HepG2 (cell line): ENCODE results near the gene ILRUN. TPM values are rescaled to one million over a fixed set of nuclear protein-coding genes. Genes with fewer than 3 reads are reported as not detected.

ENCODE experiments used
- ARNT ChIP-seq: fragments of 450-650 bp; IDR thresholded peaks from 2 replicates; pipeline ENCODE4 v1.6.1; 2017
- FOXA1 ChIP-seq, 2 experiments: fragments of 450-650 bp in 1 of 2; sonication (generic) in 1 of 2; formaldehyde crosslinking in 1 of 2; IDR thresholded peaks; 2 replicates each; pipeline versions ENCODE4 v1.4.0 to v1.6.1; 2016 to 2020; ENCODE audit warnings: missing genetic modification reagents in 1 of 2
- GABPA ChIP-seq, 2 experiments: IDR thresholded peaks; 2 replicates each; pipeline ENCODE4 v1.6.1; 2011 to 2016; ENCODE audit warnings: low read depth in 2 of 2, low read length in 1 of 2, missing biosample characterization in 1 of 2, missing genetic modification characterization in 1 of 2
- GATAD1 ChIP-seq: IDR thresholded peaks from 2 replicates; pipeline ENCODE4 v1.6.1; 2016; ENCODE audit warnings: missing genetic modification reagents, missing compliant biosample characterization
- HOXA7 ChIP-seq: sonication (generic); formaldehyde crosslinking; IDR thresholded peaks from 2 replicates; pipeline ENCODE4 v1.8.1; 2022; ENCODE audit warnings: mild to moderate bottlenecking, missing genetic modification reagents, moderate library complexity
- KAT7 ChIP-seq: IDR thresholded peaks from 2 replicates; pipeline ENCODE4 v1.6.1; 2018; ENCODE audit warnings: borderline replicate concordance, missing compliant biosample characterization
- KDM5B ChIP-seq: sonication (generic); formaldehyde crosslinking; IDR thresholded peaks from 2 replicates; pipeline ENCODE4 v1.4.0; 2020; ENCODE audit warnings: missing genetic modification reagents, mild to moderate bottlenecking, borderline replicate concordance
- KMT2A ChIP-seq: sonication (generic); formaldehyde crosslinking; IDR thresholded peaks from 2 replicates; pipeline ENCODE4 v1.4.0; 2020; ENCODE audit warnings: missing genetic modification reagents
- MAF1 ChIP-seq: sonication (generic); formaldehyde crosslinking; IDR thresholded peaks from 2 replicates; pipeline ENCODE4 v1.5.0; 2020; ENCODE audit warnings: missing genetic modification reagents, borderline replicate concordance
- SALL1 ChIP-seq: sonication (generic); formaldehyde crosslinking; IDR thresholded peaks from 2 replicates; pipeline ENCODE4 v1.8.0; 2022; ENCODE audit warnings: mild to moderate bottlenecking, missing genetic modification reagents
- SP2 ChIP-seq: sonication (generic); formaldehyde crosslinking; IDR thresholded peaks from 2 replicates; pipeline ENCODE4 v1.5.1; 2020; ENCODE audit warnings: mild to moderate bottlenecking, missing genetic modification reagents
- ZBTB20 ChIP-seq: sonication (generic); formaldehyde crosslinking; IDR thresholded peaks from 2 replicates; pipeline ENCODE4 v1.8.1; 2023; ENCODE audit warnings: missing genetic modification reagents, low read depth, mild to moderate bottlenecking, borderline replicate concordance
- ZBTB7B ChIP-seq: sonication (generic); formaldehyde crosslinking; IDR thresholded peaks from 2 replicates; pipeline ENCODE4 v1.4.0; 2020; ENCODE audit warnings: missing genetic modification reagents
- ZNF432 ChIP-seq: sonication (generic); formaldehyde crosslinking; IDR thresholded peaks from 2 replicates; pipeline ENCODE4 v1.5.0; 2020; ENCODE audit warnings: missing genetic modification reagents, mild to moderate bottlenecking, borderline replicate concordance
- ZNF782 ChIP-seq: sonication (generic); formaldehyde crosslinking; IDR thresholded peaks from 2 replicates; pipeline ENCODE4 v1.4.0; 2020; ENCODE audit warnings: missing genetic modification reagents, mild to moderate bottlenecking, borderline replicate concordance
- polyA plus RNA-seq, 8 experiments: library from polyadenylated mRNA; depleted of rRNA in 3 of 8; stranded (reverse) in 7 of 8; unstranded in 1 of 8; fragments of >200 nt; fragmentation: Illumina TruSeq in 4 of 8; extraction: Trizol in 4 of 8; gene quantifications; 2 replicates each; pipeline versions ENCODE4 v1.2.1 to v1.2.3, GENCODE V29; 2011 to 2016; ENCODE audit warnings: low read depth in 4 of 8, missing spikeins in 1 of 8, mixed read lengths in 1 of 8; ENCODE audit not compliant: insufficient read depth in 1 of 8
- total RNA-seq, 5 experiments: library from RNA; depleted of rRNA; stranded (reverse); fragments of >200 nt; fragmentation: Illumina TruSeq; extraction: Trizol; gene quantifications; 2 replicates each; pipeline ENCODE4 v1.2.3, GENCODE V29; 2016; ENCODE audit warnings: low read depth in 1 of 5
- TF ChIP-seq, protein P1 (sequence below), 2 experiments: sonication (generic) in 1 of 2; formaldehyde crosslinking in 1 of 2; IDR thresholded peaks; 2 replicates each; pipeline versions ENCODE4 v1.5.1 to v1.6.1; 2011 to 2020; ENCODE audit warnings: borderline replicate concordance in 1 of 2, low read depth in 1 of 2, low read length in 1 of 2, mild to moderate bottlenecking in 1 of 2, missing genetic modification reagents in 1 of 2, moderate library complexity in 1 of 2
- TF ChIP-seq, protein P2 (sequence below): sonication (generic); formaldehyde crosslinking; IDR thresholded peaks from 2 replicates; pipeline ENCODE4 v1.5.0; 2020; ENCODE audit warnings: missing genetic modification reagents, mild to moderate bottlenecking, borderline replicate concordance
- TF ChIP-seq, protein P3 (sequence below), 2 experiments: fragments of 450-650 bp in 1 of 2; sonication (generic) in 1 of 2; formaldehyde crosslinking; IDR thresholded peaks; 2 replicates each; pipeline versions ENCODE4 v1.5.0 to v1.8.0; 2020 to 2022; ENCODE audit warnings: mild to moderate bottlenecking in 1 of 2, missing genetic modification reagents in 1 of 2
- TF ChIP-seq, protein P4 (sequence below): sonication (generic); formaldehyde crosslinking; IDR thresholded peaks from 2 replicates; pipeline ENCODE4 v1.4.0; 2020; ENCODE audit warnings: missing genetic modification reagents, borderline replicate concordance
- TF ChIP-seq, protein P5 (sequence below): sonication (generic); formaldehyde crosslinking; IDR thresholded peaks from 2 replicates; pipeline ENCODE4 v1.5.1; 2020; ENCODE audit warnings: missing genetic modification reagents, mild to moderate bottlenecking, borderline replicate concordance

ILRUN gene
- total and polyA plus RNA-seq, 2 of the 13 experiments (the other 11 are each of a cell fraction or from before 2014, with no cell fraction given): 45.5 to 66.6 TPM

DNA sequence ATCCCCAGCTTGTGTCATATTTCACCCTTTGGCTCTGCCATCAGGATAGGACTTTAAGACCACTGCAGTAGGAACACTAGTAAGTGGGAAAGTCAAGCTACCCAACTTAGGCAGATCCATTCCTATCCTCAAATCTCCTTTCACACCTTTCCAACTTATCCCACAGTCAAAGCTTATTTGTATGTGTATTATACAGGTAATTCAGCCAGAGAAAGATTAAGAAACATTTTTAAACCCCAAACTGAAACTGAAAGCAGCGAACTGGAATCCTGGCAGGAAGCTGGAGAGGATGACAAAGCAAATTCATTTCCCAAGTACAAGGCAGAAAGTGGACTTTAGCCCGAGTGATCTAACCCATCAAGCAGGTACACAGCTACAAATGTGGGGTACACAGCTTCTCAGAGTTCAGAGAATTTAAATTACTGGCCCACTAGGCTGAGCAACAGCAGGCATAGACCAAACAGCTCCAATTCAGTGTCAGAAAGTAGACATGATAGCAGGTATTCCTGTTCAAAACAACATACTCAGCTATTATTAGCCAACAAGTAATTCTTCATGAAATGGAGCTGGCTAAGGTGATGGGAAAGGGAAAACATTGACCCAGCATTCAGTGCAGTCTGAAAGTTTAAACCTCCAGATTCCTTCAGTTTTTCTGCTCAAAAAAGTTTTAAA is 39.1 kb downstream of the ILRUN start (continued):
- TF ChIP-seq, protein P1, sequence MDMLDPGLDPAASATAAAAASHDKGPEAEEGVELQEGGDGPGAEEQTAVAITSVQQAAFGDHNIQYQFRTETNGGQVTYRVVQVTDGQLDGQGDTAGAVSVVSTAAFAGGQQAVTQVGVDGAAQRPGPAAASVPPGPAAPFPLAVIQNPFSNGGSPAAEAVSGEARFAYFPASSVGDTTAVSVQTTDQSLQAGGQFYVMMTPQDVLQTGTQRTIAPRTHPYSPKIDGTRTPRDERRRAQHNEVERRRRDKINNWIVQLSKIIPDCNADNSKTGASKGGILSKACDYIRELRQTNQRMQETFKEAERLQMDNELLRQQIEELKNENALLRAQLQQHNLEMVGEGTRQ (IDR thresholded peaks at IDR 0.05; ENCODE audit: low read depth, low read length): no peak
- TF ChIP-seq, protein P1 (CRISPR knock-in tag; IDR thresholded peaks at IDR 0.05; ENCODE audit: borderline replicate concordance): no peak
- TF ChIP-seq ZBTB7B (no peak), GATAD1 (CRISPR knock-in tag) (peak; percentile 65), KMT2A (CRISPR knock-in tag) (peak; percentile 74), SALL1 (peak; percentile 77; the same call in 1 of the 2 replicates), KAT7 (CRISPR knock-in tag) (no peak; the same call in 1 of the 2 replicates), GABPA (IDR thresholded peaks at IDR 0.05; ENCODE audit: low read depth, low read length) (no peak), GABPA (CRISPR knock-in tag; IDR thresholded peaks at IDR 0.05; ENCODE audit: low read depth) (peak; percentile 69), SP2 (no peak), FOXA1 (IDR thresholded peaks at IDR 0.05) (no peak), FOXA1 (CRISPR knock-in tag; IDR thresholded peaks at IDR 0.05) (peak; percentile 70), ARNT (no peak), MAF1 (CRISPR knock-in tag) (no peak), ZNF432 (CRISPR knock-in tag) (no peak), HOXA7 (no peak), KDM5B (CRISPR knock-in tag) (no peak), ZBTB20 (no peak), ZNF782 (CRISPR knock-in tag) (no peak; the same call in 1 of the 2 replicates)
- TF ChIP-seq, protein P2, sequence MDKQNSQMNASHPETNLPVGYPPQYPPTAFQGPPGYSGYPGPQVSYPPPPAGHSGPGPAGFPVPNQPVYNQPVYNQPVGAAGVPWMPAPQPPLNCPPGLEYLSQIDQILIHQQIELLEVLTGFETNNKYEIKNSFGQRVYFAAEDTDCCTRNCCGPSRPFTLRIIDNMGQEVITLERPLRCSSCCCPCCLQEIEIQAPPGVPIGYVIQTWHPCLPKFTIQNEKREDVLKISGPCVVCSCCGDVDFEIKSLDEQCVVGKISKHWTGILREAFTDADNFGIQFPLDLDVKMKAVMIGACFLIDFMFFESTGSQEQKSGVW: no peak
- TF ChIP-seq, protein P3, sequence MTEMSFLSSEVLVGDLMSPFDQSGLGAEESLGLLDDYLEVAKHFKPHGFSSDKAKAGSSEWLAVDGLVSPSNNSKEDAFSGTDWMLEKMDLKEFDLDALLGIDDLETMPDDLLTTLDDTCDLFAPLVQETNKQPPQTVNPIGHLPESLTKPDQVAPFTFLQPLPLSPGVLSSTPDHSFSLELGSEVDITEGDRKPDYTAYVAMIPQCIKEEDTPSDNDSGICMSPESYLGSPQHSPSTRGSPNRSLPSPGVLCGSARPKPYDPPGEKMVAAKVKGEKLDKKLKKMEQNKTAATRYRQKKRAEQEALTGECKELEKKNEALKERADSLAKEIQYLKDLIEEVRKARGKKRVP (CRISPR knock-in tag; IDR thresholded peaks at IDR 0.05): no peak
- TF ChIP-seq, protein P4, sequence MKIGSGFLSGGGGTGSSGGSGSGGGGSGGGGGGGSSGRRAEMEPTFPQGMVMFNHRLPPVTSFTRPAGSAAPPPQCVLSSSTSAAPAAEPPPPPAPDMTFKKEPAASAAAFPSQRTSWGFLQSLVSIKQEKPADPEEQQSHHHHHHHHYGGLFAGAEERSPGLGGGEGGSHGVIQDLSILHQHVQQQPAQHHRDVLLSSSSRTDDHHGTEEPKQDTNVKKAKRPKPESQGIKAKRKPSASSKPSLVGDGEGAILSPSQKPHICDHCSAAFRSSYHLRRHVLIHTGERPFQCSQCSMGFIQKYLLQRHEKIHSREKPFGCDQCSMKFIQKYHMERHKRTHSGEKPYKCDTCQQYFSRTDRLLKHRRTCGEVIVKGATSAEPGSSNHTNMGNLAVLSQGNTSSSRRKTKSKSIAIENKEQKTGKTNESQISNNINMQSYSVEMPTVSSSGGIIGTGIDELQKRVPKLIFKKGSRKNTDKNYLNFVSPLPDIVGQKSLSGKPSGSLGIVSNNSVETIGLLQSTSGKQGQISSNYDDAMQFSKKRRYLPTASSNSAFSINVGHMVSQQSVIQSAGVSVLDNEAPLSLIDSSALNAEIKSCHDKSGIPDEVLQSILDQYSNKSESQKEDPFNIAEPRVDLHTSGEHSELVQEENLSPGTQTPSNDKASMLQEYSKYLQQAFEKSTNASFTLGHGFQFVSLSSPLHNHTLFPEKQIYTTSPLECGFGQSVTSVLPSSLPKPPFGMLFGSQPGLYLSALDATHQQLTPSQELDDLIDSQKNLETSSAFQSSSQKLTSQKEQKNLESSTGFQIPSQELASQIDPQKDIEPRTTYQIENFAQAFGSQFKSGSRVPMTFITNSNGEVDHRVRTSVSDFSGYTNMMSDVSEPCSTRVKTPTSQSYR (CRISPR knock-in tag): peak; percentile 34; the same call in 1 of the 2 replicates
- TF ChIP-seq, protein P5, sequence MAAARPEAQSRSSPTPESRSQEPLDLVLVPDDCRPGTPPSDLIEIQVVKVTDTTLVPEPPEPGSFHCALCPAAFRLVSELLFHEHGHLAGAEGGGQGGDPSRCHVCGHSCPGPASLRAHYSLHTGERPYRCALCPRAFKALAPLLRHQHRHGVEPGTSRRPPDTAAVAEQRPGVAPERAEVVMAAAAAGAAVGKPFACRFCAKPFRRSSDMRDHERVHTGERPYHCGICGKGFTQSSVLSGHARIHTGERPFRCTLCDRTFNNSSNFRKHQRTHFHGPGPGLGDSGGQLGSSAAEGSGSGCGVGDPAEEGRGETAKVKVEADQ (CRISPR knock-in tag): no peak
